HEK293T (cell line): ENCODE results near the gene ZNF778.
"Not testable (repeated sequence)": the region's sequence is repeated elsewhere in the genome, so short reads cannot be mapped to it uniquely, and the experiment has no call there.

Experiments used
- CTCF ChIA-PET: fragments of 350-600 bp; formaldehyde crosslinking; extraction: SDS; loops from one replicate; lab custom pipeline; 2021; ENCODE audit warnings: antibody characterized with exemption, inconsistent platforms; lab: Yijun Ruan, JAX
- POLR2A ChIA-PET: fragments of 350-600 bp; formaldehyde crosslinking; extraction: SDS; loops from one replicate; lab custom pipeline; 2020; ENCODE audit warnings: antibody characterized with exemption, inconsistent platforms; lab: Yijun Ruan, JAX
- DNase-seq: peaks from one replicate; pipeline ENCODE4 v3.0.0; 2012; ENCODE audit warnings: mixed read lengths; ENCODE audit errors: extremely low spot score
- ARNT ChIP-seq: fragments of 450-650 bp; IDR thresholded peaks from 2 replicates; pipeline ENCODE4 v1.6.1; 2017; ENCODE audit warnings: mild to moderate bottlenecking
- BHLHE40 ChIP-seq: fragments of 450-650 bp; IDR thresholded peaks from 2 replicates; pipeline ENCODE4 v1.6.1; 2016; ENCODE audit warnings: mild to moderate bottlenecking, moderate library complexity, borderline replicate concordance
- CTBP1 ChIP-seq: fragments of 450-650 bp; IDR thresholded peaks from 2 replicates; pipeline ENCODE4 v1.6.1; 2016; ENCODE audit warnings: borderline replicate concordance
- ELF4 ChIP-seq: fragments of 450-650 bp; IDR thresholded peaks from 2 replicates; pipeline ENCODE4 v1.6.1; 2017; ENCODE audit warnings: antibody characterized with exemption
- FOXA1 ChIP-seq: fragments of 450-650 bp; IDR thresholded peaks from 2 replicates; pipeline ENCODE4 v1.6.1; 2016; ENCODE audit warnings: mild to moderate bottlenecking
- FOXK2 ChIP-seq: fragments of 450-650 bp; IDR thresholded peaks from 2 replicates; pipeline ENCODE4 v1.6.1; 2016; ENCODE audit warnings: mild to moderate bottlenecking
- FOXM1 ChIP-seq: fragments of 450-650 bp; IDR thresholded peaks from 2 replicates; pipeline ENCODE4 v1.6.1; 2017; ENCODE audit warnings: mild to moderate bottlenecking, borderline replicate concordance
- HDGF ChIP-seq: fragments of 450-650 bp; IDR thresholded peaks from 2 replicates; pipeline ENCODE4 v1.6.1; 2017; ENCODE audit warnings: antibody characterized with exemption, borderline replicate concordance
- L3MBTL2 ChIP-seq: fragments of 450-650 bp; conservative IDR thresholded peaks from 2 replicates; pipeline ENCODE4 v1.6.1; 2016; ENCODE audit warnings: mild to moderate bottlenecking
- LEF1 ChIP-seq: fragments of 450-650 bp; IDR thresholded peaks from 2 replicates; pipeline ENCODE4 v1.6.1; 2017; ENCODE audit warnings: mild to moderate bottlenecking, borderline replicate concordance
- NFRKB ChIP-seq: fragments of 450-650 bp; IDR thresholded peaks from 2 replicates; pipeline ENCODE4 v1.6.1; 2016; ENCODE audit warnings: mild to moderate bottlenecking, moderate library complexity
- PKNOX1 ChIP-seq: fragments of 450-650 bp; IDR thresholded peaks from 2 replicates; pipeline ENCODE4 v1.6.1; 2016
- SP1 ChIP-seq: fragments of 450-650 bp; IDR thresholded peaks from 2 replicates; pipeline ENCODE4 v1.6.1; 2017
- SUZ12 ChIP-seq: fragments of 450-650 bp; IDR thresholded peaks from 2 replicates; pipeline ENCODE4 v1.6.1; 2016; ENCODE audit warnings: mild to moderate bottlenecking
- TARDBP ChIP-seq: fragments of 450-650 bp; IDR thresholded peaks from 2 replicates; pipeline ENCODE4 v1.6.1; 2016
- ZNF384 ChIP-seq: fragments of 450-650 bp; IDR thresholded peaks from 2 replicates; pipeline ENCODE4 v1.6.1; 2016

The ZNF778 gene

GRCh38 chr16:89253548-89254287 is 36.2 kb downstream of the ZNF778 start:
- TF ChIP-seq PKNOX1 (no peak), HDGF (no peak), FOXA1 (no peak), LEF1 (no peak), BHLHE40 (no peak), NFRKB (no peak), ELF4 (no peak), SUZ12 (no peak), FOXM1 (no peak), ARNT (no peak), TARDBP (no peak)
- ChIA-PET CTCF (interaction anchor here (1.0 kb wide), 1 partner anchor 13 kb away, joined by 3 read pairs; no protein-coding TSS in a partner anchor), POLR2A (no interaction called here)
- DNase-seq: no peak

- DNase-seq: no peak
- CTCF ChIA-PET: no interaction called here
- no peak for TF ChIP-seq FOXA1
- POLR2A ChIA-PET: no interaction called here
Measured at GRCh38 chr16:89256651-89257254, 39.2 kb downstream of the ZNF778 start.

GRCh38 chr16:89257281-89257731 is 39.8 kb downstream of the ZNF778 start:
- TF ChIP-seq ARNT (no peak), BHLHE40 (no peak), CTBP1 (no peak), PKNOX1 (no peak), FOXA1 (no peak), FOXK2 (no peak), L3MBTL2 (no peak), ZNF384 (no peak), LEF1 (no peak), NFRKB (no peak), SP1 (no peak), FOXM1 (no peak), HDGF (no peak), SUZ12 (no peak), ELF4 (no peak), TARDBP (no peak)
- no peak for DNase-seq
- POLR2A ChIA-PET: no interaction called here
- CTCF ChIA-PET: no interaction called here

GRCh38 chr16:89257757-89258465 is 40.4 kb downstream of the ZNF778 start:
- TF ChIP-seq TARDBP (no peak), HDGF (no peak), FOXA1 (no peak), ZNF384 (no peak), ARNT (no peak), L3MBTL2 (no peak), PKNOX1 (no peak), SP1 (no peak)
- CTCF ChIA-PET: no interaction called here
- DNase-seq: no peak
- POLR2A ChIA-PET: no interaction called here

GRCh38 chr16:89259901-89260300 is 42.4 kb downstream of the ZNF778 start:
- POLR2A ChIA-PET, DNase-seq: not testable (repeated sequence)
- CTCF ChIA-PET: interaction anchor here (1.4 kb wide), 1 partner anchor 34 kb away, joined by 4 read pairs; no protein-coding TSS in a partner anchor

- POLR2A ChIA-PET: no interaction called here
Measured at GRCh38 chr16:89261691-89262563, 44.4 kb downstream of the ZNF778 start.

More at GRCh38 chr16:89261691-89262563, 44.4 kb downstream of the ZNF778 start:
- TF ChIP-seq NFRKB (no peak), ARNT (no peak), PKNOX1 (no peak), ZNF384 (no peak), SP1 (no peak), HDGF (no peak), ELF4 (no peak), LEF1 (no peak), L3MBTL2 (no peak)
- CTCF ChIA-PET: no interaction called here
- no peak for DNase-seq
